ENCODE data around the gene SEMA6A.

SEMA6A gene

GRCh38 chr5:116488356-116489041, 86.1 kb downstream of the SEMA6A start:
- no peak for DNase-seq

- no peak for DNase-seq
Measured at GRCh38 chr5:116487045-116487444, 87.6 kb downstream of the SEMA6A start.

GRCh38 chr5:116486588-116486987, 88.0 kb downstream of the SEMA6A start:
- no peak for DNase-seq

- no peak for DNase-seq
Measured at GRCh38 chr5:116484645-116485044, 90.0 kb downstream of the SEMA6A start.

- DNase-seq = no peak
Measured at GRCh38 chr5:116482394-116482793, 92.2 kb downstream of the SEMA6A start.

GRCh38 chr5:116480894-116481510, 93.6 kb downstream of the SEMA6A start:
- no peak for DNase-seq

GRCh38 chr5:116479776-116480675, 94.6 kb downstream of the SEMA6A start:
- DNase-seq = no peak

- no peak for DNase-seq
Measured at GRCh38 chr5:116478491-116478890, 96.1 kb downstream of the SEMA6A start.

GRCh38 chr5:116476897-116477537, 97.6 kb downstream of the SEMA6A start:
- DNase-seq = no peak

- DNase-seq = no peak
Measured at GRCh38 chr5:116475338-116475737, 99.3 kb downstream of the SEMA6A start.

- no peak for DNase-seq
Measured at GRCh38 chr5:116473706-116474105, 100.9 kb downstream of the SEMA6A start.

- DNase-seq = no peak
Measured at GRCh38 chr5:116472274-116472673, 102.3 kb downstream of the SEMA6A start.

GRCh38 chr5:116469631-116470030, 105.0 kb downstream of the SEMA6A start:
- no peak for DNase-seq

GRCh38 chr5:116468583-116468982, 106.0 kb downstream of the SEMA6A start:
- no peak for DNase-seq

- no peak for DNase-seq
Measured at GRCh38 chr5:116467465-116467843, 107.2 kb downstream of the SEMA6A start.

GRCh38 chr5:116466727-116467464, 107.7 kb downstream of the SEMA6A start:
- no peak for DNase-seq

GRCh38 chr5:116465411-116465810, 109.2 kb downstream of the SEMA6A start:
- DNase-seq = no peak

- no peak for DNase-seq
Measured at GRCh38 chr5:116464144-116464708, 110.4 kb downstream of the SEMA6A start.

- no peak for DNase-seq
Measured at GRCh38 chr5:116462500-116462899, 112.1 kb downstream of the SEMA6A start.

GRCh38 chr5:116459301-116459700, 115.3 kb downstream of the SEMA6A start:
- no peak for DNase-seq

- no peak for DNase-seq
Measured at GRCh38 chr5:116457062-116457461, 117.6 kb downstream of the SEMA6A start.

GRCh38 chr5:116456036-116456435, 118.6 kb downstream of the SEMA6A start:
- DNase-seq = no peak
